Ishikawa (cell line): ENCODE measurements around the gene NTRK3.

Source experiments
- CREB1 ChIP-seq: IDR thresholded peaks from 2 replicates; pipeline ENCODE4 v1.6.1; 2012; ENCODE audit warnings: low read depth
- MAX ChIP-seq: IDR thresholded peaks from 2 replicates; pipeline ENCODE4 v1.6.1; 2012
- RAD21 ChIP-seq: IDR thresholded peaks from 2 replicates; pipeline ENCODE4 v1.6.1; 2012; ENCODE audit warnings: low read depth
- USF1 ChIP-seq: IDR thresholded peaks from 2 replicates; pipeline ENCODE4 v1.6.1; 2012

DNA sequence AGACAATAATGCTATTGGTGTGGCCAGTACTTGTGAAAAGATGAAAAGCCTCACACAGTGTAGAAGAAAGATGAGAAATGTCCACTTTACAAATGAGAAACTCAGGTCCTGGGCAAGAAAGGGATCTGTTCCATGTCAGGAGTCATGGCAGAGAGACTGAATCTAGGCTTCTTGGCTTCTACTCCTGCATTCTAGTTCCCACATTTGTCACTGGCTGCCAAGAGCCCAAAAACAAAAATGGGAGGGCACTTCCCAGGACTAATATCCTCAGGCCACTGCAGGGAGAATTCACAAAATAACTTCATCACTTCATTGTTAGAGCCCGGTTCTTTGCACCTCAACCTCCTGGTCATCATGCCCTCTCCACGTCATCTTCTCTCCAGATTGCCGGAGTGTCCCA lies 337.5 kb downstream of the NTRK3 start:
- TF ChIP-seq USF1 = no peak
- TF ChIP-seq CREB1 = no peak
- TF ChIP-seq MAX = no peak
- no peak for TF ChIP-seq RAD21
